Ramos (cell line): ENCODE data around the gene SKI.

Experiments
- in situ Hi-C: fragments of 300-500 bp; cut with MboI; formaldehyde crosslinking; loops from one replicate; pipeline ENCODE4 v1.14.3; 2022; ENCODE audit warnings: low sequenced_read_pairs; ENCODE audit not compliant: unreplicated experiment

SKI gene

DNA sequence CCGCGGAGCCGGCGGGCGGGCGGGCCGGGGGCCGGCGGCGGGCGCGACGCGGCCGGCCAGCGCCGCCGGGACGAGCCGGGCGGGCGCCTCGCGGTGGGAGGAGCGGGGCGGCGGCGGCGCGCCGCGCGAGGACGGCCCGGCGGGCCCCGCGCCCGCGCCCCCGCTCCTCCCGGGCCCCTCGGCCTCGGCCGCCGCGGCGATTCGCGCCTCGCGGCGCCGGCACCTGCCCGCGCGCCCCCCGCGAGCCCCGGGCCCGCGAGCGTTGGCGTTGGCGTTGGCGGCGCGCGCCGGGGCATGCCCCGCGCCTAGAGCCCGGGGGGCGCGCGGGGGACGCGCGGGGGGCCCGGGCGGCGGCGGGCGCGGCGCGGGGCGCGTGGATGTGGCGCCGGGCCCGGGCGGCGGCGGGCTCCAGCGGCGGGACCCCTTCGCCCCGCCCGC is at the start of gene SKI:
Gene SKI (plus strand): TSS at position 163 of the 438 bp plus-strand sequence. CDS start 448 bp downstream, outside the sequence.
- in situ Hi-C loops = no loop called here

DNA sequence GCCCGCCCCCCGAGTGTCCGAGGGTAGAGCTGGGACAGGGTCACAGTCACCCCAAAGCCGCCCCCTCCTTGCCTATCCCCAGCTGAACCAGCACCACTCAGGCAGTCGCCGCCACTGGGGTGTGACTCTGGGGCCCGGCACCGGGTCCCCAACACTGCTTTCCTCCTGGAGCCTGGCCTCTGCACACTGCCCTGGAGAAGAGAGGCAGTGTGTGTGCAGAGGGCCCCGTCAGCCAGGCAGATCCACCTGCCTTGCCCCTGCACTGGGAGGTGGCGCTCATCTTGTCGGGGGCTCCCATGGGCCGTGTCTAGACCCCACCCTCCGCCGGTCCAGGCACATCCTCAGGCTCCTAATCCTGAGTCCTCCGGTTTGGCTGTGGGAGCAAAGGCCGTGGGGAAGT is 49.2 kb upstream of the SKI start:
- in situ Hi-C loops = no loop called here

DNA sequence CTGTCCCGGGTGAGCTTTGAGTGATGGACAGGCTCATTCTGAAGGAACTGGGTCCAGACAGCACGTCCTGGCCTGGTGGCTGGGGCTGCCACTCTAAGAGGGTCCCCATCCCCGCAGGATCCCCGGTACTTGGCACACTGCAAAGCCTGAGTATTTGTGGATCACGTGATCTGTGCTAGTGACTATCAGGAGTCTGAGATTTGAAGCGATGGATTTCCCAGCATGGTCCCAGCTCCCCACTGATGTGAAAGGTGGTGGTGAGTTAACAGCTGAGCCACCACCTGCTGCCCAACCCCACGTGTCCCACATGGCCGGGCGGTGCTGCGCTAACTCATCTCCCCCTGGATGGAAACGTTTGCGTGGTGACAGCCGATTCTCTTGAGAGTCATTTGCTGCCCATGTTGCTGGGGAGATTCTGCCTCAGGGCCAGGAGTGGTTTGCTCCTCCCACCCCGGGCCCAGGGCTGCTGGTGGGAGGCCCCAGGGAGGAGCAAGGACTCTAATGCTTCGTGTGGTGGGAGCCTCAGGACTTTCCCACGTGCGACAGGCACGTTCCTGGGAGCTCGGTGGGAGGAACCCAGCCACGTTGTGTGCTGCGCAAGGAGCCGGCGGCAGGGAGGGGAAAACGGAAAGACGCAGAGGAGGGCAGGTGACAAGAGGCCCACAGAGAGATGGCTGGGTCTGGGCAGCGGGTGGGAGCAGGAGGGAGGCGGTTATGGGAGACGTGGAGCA is 48.7 kb upstream of the SKI start:
- in situ Hi-C loops = no loop called here

DNA sequence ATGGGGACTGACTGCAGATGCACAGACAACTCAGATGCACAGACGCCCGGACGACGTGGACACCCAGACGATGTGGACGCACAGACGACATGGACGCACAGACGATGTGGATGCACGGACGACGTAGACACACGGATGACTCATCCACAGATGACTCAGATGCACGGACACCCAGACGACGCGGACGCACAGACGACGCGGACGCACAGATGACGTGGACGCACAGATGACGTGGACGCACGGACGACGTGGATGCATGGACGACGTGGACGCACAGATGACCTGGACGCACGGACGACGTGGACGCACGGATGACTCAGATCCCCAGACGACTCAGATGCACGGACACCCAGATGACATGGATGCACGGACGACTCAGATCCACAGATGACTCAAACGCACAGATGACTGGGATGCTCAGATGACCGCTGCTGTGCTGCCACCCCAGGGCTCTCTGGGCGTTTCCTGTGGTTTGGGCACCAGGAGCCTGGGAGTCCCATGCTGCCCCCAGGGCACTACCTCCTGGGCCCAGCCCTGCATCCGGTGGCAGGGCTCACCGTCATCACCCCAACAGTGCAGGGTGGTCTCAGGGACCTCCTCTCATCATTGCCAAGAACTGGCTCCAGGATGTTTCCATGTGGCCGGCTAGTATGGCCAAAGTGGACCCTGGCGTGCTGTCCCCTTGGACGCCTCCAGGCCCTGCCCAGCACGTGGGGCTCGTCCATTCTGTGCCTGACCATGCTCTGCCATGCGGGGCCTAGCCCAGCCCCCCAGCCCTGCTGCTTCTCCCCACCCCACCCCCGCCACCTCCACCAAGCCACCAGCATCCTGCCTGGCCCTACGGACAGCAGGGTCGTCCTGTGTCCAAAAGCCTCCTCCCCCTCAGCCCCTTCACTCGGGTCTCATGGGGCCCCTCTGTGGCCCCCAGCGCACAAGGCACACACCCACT is 47.5 kb upstream of the SKI start:
- in situ Hi-C loops = no loop called here

DNA sequence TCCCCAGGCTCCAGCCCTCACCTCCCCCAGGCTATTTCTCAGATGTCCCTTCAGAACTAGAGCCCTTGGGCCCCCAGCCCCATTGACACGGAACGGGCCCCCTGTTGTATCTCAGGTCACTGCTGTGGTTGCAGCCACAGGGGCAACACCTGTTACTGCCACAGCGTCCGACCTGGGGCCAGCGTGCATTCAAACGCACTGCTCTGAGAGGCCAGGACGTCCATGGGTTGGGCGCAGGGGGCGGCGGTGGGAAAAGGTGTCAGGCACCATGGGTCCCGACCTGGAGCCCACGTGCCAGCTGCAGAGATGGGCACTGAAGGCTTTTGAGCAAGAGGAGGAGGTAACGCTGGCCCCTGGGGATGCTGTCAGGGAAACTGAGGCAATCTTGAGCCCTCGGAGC is 46.8 kb upstream of the SKI start:
- in situ Hi-C loops = no loop called here

DNA sequence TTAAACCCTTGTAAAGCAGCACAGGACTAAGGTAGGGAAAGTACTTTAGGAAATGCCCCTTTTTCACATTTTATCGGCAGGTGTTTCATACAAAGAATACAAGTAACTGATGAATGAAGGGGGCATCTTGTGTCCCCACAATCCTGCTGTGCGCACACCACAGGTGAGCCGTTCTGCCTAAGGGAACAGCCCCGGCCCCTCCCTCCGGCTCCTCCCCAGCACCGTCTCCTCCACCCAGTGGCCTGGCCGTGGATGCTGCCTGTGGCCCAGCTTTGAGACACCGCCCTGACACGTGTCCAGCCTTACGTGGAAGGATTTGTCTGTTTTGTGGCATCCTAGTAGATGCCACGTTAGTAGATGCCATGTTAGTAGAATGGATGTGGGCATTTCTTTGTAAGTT is 46.4 kb upstream of the SKI start:
- in situ Hi-C loops = no loop called here

DNA sequence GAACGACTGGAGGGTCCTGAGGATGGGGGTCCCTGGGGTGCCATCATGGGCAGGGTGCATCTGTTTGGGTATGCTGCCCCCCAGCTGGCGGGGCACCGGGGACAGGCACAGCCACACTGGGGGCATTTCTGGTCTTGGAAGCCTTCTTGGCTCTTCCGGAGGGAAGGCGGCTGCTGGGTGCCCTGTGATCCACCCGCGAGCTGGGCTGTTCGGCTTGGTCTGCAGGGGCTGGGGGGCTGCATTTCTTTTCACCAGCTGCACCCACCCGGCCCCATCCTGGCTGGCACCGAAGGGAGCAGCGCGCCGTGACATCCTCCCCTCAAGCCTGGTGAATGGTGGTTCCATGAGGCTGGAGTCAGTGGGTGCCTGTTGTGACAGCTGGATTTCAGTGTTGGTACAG is 45.7 kb upstream of the SKI start:
- in situ Hi-C loops = no loop called here

DNA sequence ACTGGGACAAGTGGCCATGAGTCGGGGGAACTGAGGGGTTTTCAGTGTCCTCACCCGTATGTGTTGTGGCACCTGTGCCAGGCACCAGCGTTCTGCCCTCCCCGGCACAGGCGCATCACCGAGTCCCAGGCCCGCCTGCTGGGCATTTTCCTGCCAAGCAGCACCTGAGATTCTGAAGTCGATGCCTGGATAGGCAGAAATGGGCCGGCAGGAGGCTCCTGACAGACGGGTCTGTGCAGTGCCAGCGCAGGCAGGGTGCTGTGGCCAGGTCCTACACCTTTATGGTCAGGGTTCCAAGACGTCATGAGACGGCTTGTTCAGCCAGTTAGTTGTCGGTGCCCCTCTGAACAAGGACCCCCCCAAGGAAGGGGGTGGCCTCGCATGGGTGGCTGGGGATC is 44.2 kb upstream of the SKI start:
- in situ Hi-C loops = no loop called here

DNA sequence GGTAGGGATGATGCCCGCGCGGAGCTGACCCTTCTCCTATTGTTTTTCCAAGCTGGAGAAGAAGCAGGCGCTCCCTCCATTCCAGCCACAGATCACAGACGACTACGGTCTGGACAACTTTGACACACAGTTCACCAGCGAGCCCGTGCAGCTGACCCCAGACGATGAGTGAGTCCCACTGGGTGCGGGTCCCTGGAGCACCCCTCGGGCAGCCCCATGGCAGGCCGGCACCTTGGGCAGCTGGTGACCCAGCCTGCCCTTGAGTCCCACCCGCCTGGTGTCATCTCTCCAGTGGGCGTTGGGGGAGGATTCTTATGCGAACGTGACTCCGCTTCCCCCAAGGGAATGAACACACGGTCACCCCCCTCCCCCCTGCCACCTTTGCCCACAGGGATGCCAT is 43.6 kb upstream of the SKI start:
- in situ Hi-C loops = no loop called here

DNA sequence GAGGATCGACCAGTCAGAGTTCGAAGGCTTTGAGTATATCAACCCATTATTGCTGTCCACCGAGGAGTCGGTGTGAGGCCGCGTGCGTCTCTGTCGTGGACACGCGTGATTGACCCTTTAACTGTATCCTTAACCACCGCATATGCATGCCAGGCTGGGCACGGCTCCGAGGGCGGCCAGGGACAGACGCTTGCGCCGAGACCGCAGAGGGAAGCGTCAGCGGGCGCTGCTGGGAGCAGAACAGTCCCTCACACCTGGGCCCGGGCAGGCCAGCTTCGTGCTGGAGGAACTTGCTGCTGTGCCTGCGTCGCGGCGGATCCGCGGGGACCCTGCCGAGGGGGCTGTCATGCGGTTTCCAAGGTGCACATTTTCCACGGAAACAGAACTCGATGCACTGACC is 43.2 kb upstream of the SKI start:
- in situ Hi-C loops = no loop called here

DNA sequence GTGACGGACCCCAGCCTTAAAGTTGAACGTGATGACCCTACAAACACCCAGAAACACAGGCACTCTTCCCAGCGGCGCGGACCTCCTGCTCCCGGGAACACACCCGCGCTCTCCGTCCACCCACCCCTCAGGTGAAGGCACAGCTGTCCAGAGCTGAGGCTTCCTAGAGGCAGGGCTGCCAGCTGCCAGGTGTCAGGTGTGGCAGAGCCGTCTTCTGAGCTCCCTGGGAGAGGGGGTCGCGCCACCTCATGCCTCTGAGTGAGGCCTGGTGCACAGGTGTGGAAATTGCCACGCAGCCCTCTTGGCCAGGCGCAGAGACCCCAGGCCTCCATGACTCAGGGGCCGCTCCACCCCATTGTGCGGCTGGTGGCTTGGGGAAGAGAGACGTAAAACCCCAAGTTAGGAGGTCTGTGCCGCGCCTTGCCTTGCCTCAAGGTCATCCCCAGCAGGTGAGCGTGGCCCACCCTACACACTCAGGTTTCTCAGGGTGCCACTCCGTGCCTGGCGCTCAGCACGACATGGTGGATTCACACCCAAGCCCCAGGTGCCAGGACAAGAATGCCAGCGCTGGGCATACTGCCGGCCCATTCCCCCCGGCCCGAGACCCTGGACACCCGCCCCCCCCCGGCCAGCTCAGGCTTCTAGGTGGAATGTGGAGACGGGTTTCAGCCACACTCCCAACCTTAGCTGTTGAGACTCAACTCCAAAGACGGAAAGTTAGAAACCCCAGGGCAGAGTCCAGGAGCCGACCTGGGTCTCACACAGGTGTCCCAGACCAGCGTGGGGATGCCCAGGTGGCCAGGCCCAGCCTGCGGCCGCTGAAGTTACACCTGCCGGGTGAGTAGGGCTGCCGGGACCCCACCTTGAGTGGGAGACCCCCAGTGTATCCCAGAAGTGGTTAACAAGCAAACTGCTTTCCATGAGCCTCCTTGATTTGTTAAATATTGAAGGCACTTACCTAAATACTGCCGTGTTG is 42.0 kb upstream of the SKI start:
- in situ Hi-C loops = no loop called here

DNA sequence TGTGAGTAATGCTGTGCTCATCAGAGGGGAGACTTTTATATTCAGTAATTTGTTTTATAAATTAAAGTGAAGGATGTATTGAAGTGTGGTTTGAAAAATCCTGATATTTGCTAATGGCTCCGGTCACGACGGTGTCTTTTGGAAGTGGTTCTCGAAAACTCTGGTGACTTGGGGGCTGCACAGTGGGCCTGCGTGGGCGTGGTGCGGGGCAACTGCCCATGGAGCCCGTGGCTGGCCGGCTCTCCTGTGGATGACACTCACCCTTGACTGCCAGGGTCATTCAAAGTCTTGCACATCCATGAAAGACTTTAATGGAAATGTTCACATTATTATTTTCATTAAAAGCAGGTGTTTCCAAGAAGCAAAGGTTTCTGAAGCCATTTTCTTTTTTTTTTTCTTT is 41.2 kb upstream of the SKI start:
- in situ Hi-C loops = no loop called here

DNA sequence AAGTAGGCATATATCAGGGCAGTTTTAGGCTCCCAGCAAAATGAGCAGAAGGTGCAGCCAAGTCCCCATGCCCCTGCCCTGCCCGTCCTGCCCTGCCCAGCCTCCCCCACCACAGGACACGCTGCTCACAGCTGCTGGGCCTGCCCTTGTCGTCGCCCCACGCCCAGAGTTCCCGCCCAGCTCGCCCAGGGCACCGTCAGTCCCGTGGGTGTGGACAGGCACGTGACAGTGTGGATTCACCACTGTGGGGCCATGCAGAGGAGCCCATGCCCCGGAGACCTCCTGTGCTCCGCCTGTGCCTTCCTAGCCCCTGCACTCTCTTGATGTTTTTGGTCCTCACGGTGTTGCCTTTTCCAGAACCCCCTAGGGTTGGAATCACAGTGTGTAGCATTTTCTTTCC is 40.5 kb upstream of the SKI start:
- in situ Hi-C loops = no loop called here

DNA sequence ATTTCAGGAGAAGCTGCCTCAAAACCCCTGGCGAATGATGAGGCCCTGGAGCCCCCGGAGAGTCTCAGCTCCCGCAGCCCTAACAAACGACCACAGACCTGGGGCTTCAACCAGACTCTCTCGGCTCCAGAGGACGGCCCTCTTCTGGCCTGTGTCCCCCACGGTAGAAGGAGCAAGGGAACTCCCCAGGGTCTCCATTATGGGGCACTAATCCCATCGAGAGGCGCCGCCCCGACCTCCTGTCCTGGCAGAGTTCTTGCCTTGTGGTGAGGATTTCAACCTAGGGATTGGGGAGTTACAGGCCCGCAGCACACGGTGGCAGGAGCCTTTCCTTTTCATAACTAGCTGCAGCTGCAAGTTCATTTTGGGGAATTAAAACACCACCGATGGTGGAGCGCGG is 39.8 kb upstream of the SKI start:
- in situ Hi-C loops = no loop called here

DNA sequence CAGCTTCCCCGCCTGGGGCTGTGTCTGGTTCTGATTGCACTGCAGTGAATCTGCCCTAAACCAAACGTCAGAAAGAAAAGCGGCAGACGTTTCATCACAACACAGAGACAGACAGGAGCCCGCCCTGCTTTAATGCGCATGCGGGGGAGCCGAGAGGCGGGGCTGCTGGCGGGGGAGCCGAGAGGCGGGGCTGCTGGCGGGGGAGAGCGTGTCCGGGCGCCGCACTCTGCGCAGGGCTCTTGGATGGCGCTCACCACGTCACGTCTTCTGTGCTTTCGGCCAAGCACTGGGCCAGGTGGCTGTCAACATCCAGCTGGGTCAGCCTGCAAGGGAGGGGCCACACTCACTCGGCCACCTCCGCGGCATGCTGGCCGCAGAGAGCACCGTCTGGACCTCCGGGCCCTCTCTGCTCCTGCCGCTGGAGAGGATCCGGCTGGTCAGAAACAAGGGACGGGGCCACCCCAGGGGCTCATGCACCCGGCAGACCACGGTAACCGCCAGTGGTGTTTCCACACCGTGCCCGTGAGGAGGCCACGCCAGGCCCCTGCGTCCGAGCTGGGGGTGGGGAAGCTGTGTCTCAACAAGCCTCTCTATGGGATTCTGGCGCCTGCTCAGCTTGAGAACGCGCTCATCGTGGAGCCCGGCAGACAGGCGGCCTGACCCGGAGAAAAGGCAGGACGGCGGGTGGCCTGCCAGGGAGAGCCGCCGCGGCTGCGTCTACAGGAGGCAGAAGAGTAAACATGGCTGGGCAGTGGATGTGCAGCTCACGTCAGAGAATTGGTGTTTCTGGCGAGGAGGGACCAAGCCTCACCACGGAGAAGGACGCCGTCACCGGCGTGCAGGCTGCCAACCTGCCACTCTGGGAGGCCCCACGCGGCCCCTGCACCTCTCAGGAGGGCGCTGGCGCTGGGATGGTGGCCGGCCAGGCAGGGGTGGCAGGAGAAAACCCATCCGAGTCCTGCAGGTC is 38.4 kb upstream of the SKI start:
- in situ Hi-C loops = no loop called here

DNA sequence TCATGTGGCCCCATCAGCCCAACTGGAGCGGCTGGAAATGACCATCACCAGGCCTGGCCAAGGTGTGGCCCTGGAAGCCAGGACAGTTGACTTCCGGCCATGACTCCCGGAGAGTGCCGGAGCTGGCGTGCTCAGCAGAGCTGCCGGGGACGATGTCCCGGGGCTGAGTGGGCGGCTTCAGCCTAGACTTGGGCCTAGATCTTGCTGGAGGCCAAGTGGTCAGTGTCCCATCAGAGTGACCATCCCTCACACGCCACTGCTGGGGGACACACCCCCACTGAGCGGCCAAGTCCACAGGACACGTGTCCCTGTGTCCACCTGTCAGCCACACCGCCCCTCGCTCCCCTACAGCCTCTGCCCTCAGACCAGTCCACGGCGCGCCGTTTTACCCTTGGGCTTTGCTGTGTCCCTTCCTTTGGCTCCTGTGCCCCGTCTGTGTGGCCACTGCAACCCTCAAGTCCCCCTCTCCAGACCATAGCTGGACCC is 37.6 kb upstream of the SKI start:
- in situ Hi-C loops = no loop called here

DNA sequence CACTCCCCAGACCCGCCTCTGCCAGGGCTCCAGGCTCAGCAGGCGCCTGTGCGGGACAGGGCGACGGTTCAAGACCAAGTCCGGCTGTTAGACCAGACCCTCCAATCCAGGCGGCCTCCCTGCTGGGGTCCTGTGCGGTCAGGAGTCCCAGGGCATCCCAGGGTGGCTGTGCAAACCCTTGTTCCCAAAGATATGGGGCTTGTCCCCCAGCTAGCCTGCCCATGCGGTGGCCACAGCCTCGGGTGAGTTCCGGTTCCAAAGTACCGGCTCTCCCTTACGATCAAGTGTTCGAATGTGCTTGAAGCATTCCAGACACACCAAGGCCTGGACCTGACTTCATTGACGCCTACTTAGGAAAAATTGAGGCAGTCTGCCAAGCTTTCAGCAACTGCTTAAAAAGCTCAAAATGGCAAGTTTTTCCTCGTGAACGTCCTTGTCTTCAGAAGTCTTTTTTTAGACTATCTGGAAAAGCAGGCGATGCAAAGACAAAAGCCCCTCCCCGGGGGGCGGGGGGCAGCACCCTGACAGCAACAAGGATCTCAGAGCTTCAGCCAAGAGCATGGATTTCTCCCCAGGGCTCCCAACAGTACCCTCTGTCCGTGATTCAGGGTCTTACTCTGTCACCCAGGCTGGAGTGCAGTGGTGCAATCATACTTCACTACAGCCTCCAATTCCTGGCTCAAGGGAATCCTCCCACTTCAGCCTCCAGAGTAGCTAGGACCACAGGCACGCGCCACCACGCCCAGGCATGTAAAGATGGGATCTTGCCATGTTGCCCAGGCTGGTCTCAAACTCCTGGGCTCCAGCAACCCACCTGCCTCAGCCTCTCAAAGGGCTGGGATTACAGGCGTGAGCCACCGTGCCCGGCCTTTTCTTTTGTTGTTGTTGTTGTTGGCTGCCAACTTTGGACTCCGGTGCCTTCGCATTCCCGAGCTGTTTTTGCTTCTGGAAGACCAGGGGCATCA is 35.8 kb upstream of the SKI start:
- in situ Hi-C loops = no loop called here
